ENCODE measurements around the gene YY1.

DNA sequence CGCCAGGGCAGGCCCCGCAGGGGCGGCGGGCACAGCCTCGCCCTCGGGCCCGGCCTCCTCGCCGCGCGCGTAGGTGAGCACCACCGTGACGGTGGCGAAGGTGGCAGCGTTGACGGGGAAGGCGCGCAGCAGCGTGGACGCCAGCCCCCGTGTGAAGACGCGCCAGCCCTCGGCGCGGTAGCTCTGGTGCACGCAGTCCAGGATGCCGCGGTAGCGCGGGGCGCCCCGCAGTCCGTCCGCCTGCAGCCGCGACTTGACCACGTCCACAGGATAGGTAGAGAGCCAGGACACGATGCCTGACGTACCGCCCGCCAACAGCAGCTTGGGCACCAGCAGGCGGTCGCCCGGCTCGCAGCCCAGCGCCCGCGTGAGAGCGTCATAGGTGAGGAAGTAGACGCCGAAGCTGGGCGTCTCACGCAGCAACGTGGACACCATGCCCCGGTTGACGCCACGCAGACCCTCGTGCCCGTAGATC, 53.4 kb downstream of the YY1 start:
- TF ChIP-seq EZH2phosphoT487 (IDR thresholded peaks at IDR 0.05; ENCODE audit: insufficient read depth, low read depth) (no peak), EZH2 (IDR thresholded peaks at IDR 0.05; ENCODE audit: insufficient read depth, poor library complexity, severe bottlenecking) (no peak)

Measured in GM23248 (cell line).